NCI-H146 treated with DMSO at 0.1 percent for 48 hours (cell line): ENCODE data around the gene GAN.
"Not testable (repeated sequence)": the region's sequence is repeated elsewhere in the genome, so short reads cannot be mapped to it uniquely, and the experiment has no call there.

Experiments
- DNase-seq: peaks from one replicate; lab custom pipeline; 2025; ENCODE audit not compliant: unreplicated experiment; lab: John Stamatoyannopoulos, UW

The GAN gene

GRCh38 chr16:81394966-81395655 lies 80.3 kb downstream of the GAN start:
- DNase-seq = no peak

- no peak for DNase-seq
These were observed 82.5 kb downstream of the GAN start for GRCh38 chr16:81397058-81397878.

- DNase-seq = no peak
These were observed 83.2 kb downstream of the GAN start for GRCh38 chr16:81397879-81398520.

- DNase-seq = no peak
These were observed 85.1 kb downstream of the GAN start for GRCh38 chr16:81399909-81400308.

GRCh38 chr16:81401035-81401950 lies 86.5 kb downstream of the GAN start:
- peak; percentile 42 for DNase-seq

- no peak for DNase-seq
These were observed 88.4 kb downstream of the GAN start for GRCh38 chr16:81403208-81403600.

GRCh38 chr16:81403601-81404391 lies 89.0 kb downstream of the GAN start:
- DNase-seq = peak; percentile 52

GRCh38 chr16:81405002-81405401 lies 90.2 kb downstream of the GAN start:
- DNase-seq = not testable (repeated sequence)

- no peak for DNase-seq
These were observed 90.9 kb downstream of the GAN start for GRCh38 chr16:81405702-81406113.

GRCh38 chr16:81408409-81408950 lies 93.7 kb downstream of the GAN start:
- DNase-seq = no peak

GRCh38 chr16:81409016-81409556 lies 94.3 kb downstream of the GAN start:
- no peak for DNase-seq

GRCh38 chr16:81410643-81411293 lies 96.0 kb downstream of the GAN start:
- no peak for DNase-seq

- no peak for DNase-seq
These were observed 98.7 kb downstream of the GAN start for GRCh38 chr16:81413245-81413990.

GRCh38 chr16:81415751-81416150 lies 101.0 kb downstream of the GAN start:
- peak; percentile 23 for DNase-seq

- no peak for DNase-seq
These were observed 102.0 kb downstream of the GAN start for GRCh38 chr16:81416749-81417148.

- no peak for DNase-seq
These were observed 102.4 kb downstream of the GAN start for GRCh38 chr16:81417210-81417609.

GRCh38 chr16:81419806-81420205 lies 105.0 kb downstream of the GAN start:
- DNase-seq = no peak

GRCh38 chr16:81421126-81421525 lies 106.4 kb downstream of the GAN start:
- DNase-seq = no peak
